GM19025 (cell line): ENCODE measurements around the gene ZNF615.
"Not testable (repeated sequence)": the region's sequence is repeated elsewhere in the genome, so short reads cannot be mapped to it uniquely, and the experiment has no call there.

ENCODE experiments used
- ATAC-seq: cut with Tn5 transposase; IDR thresholded peaks from one replicate; pipeline ENCODE4 v1.9.1; 2021; ENCODE audit warnings: mild to moderate bottlenecking, low read depth, moderate library complexity; ENCODE audit not compliant: unreplicated experiment

The ZNF615 gene

DNA sequence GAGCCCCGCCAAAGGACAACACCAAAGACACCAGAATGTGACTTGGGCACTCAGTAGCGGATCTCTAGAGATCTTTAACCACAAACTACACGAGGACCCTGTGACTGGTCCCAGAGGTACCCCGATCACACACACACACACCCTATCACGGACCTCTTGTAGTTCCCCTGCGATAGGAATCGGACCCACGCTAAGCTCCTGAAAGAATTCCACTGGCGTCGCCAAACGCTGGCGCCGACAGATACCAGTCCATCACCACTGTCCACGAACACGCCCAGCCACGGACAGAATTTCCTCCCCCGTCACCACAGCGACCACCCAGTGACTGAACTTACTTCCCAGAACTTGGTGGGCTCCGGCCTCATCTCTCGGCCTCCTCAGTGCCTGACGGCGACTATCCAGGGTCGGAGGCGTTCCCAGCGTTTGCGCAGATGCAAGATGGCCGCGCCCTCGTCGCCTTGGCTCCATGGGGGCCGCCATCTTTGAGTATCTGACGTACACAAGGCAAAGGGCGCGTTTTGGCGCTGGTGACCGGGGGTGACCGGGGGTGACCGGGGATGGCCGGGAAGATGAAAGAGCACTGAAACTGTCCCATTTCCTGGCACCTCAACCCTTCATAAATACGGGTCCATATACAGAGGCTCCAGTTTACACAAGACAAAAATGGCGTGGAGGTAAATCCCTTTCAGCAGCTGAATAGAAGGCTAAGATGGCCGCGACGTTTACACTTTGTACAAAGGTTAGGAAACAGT is at the start of gene ZNF615:
TSS of gene ZNF615 (minus strand) at position 406 of the 752 bp plus-strand sequence. CDS start 4,500 bp downstream, outside the sequence.
- ATAC-seq = peak; percentile 95

DNA sequence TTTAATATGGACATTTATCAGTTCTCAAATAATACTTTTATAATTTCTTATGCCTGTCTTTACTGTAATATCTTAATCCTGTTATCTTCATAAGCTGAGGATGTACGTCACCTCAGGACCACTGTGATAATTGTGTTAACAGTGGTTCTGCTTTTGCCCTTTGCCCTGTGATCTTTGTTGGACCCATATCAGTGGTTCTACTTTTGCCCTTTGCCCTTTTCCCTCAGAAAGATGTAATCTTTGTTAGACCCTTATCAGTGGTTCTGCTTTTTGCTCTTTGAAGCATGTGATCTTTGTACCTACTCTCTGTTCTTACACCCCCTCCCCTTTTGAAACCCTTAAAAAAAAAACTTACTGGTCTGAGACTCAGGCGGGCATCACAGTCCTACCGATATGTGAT is 48.5 kb upstream of the ZNF615 start:
- not testable (repeated sequence) for ATAC-seq

DNA sequence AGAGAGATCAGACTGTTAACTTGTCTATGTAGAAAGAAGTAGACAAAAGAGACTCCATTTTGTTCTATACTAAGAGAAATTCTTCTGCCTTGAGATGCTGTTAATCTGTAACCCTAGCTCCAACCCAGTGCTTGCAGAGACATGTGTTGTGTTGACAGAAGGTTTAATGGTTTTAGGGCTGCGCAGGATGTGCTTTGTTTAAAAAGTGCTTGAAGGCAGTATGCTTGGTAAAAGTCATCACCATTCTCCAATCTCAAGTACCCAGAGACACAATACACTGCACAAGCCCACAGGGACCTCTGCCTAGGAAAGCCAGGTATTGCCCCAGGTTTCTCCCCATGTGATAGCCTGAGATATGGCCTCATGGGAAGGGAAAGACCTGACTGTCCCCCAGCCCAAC is 43.7 kb upstream of the ZNF615 start:
- not testable (repeated sequence) for ATAC-seq

DNA sequence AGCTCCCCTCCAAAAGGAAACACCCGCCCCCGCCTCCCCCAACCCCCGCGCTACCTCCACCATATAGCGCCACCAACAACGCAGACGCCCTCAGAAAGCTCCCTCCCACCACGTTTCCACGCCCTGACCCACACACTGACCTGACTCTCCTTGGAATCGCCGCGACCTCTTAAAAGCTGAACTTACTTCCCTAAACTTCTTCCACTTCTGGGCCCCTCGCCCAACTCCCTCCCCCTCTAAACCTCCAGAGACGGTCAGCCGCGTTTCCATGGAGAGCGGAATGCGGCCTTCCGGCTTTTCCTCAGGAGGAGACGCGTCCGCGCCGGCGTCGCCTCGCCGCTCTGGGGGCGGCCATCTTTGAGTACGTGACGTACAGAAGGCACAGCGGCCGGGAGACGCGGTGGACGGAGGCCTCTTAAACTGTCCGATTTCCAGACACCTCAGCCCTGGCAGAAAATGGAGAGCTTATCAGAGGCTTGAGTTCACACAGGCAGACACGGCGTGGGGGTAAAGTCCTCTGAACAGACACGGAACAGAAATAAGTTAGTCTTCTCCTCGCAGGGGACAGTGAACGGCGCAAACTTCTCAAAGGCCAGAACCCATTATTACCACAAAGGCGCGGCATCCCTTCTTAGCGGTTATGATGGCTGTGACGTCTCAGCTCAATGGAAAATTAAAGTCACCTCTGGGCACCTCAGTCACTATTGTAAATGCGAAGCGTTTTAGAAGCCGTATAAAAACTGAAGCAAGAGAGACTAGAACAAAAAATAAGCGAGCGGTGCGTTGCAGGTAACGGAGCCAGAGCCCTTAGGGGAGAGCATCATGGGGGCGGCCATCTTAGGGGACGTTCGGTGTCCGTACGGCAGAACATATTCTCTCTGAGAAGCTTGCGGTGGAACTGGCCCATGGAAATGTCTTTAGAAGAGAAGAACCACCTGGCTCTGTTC is 40.8 kb upstream of the ZNF615 start, which contains the start of gene ZNF432:
TSS of gene ZNF432 (minus strand) at position 284 of the 947 bp plus-strand sequence. CDS start 1,970 bp downstream, outside the sequence.
- peak; percentile 89 for ATAC-seq

DNA sequence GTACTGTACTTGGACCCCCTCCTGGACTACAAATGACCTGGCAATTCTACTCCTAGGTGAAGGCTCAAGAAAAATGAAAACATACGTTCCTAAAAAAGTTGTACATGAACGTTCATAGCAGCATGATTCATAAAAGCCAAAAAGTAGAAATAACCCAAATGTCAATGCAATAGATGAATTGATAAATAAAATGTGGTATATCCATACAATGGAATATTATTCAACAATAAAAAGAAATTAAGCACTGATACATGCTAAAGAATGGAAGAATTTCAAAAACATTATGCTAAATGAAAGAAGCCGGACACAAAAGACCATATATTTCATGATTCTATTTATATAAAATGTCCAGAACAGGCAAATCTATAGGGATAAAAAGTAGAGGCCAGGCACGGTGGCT is 31.2 kb upstream of the ZNF615 start:
- no peak for ATAC-seq

DNA sequence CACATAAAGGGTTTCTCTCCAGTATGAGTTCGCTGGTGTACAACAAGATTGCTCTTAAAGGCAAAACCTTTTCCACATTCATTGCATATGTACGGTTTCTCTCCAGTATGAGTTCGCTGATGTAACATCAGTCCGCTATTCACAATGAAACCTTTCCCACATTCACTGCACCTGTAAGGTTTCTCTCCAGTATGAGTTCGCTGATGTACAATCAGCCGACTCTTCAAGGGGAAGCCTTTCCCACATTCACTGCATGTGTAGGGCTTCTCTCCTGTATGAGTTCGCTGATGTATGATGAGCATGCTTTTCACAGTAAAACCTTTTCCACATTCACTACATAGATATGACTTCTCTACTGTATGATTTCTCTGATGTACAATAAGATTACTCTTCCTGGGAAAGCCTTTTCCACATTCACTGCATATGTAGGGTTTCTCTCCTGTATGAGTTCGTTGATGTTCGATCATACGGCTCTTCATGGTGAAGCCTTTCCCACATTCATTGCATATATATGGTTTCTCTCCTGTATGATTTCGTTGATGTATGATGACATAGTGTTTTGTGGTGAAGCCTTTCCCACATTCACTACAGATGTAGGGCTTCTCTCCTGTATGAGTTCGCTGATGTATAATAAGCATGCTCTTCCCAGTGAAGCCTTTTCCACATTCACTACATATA is 26.2 kb upstream of the ZNF615 start:
- ATAC-seq = no peak

DNA sequence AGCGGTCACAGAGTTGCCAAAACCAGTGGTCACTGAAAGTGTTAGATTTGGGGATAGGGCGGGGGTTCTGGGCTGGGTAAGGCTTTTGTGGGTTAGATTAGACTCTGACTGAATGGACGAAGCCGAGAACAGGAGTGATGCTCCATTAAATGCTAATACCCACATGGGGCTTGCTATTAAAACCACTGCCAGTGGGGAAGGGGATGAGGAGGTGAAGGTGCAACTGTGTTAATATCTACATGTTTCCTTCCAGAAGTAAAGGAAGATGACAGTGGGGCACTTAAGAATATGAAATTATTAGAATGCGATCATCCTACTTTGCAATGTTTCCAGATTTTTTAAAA is 20.7 kb upstream of the ZNF615 start:
- no peak for ATAC-seq

DNA sequence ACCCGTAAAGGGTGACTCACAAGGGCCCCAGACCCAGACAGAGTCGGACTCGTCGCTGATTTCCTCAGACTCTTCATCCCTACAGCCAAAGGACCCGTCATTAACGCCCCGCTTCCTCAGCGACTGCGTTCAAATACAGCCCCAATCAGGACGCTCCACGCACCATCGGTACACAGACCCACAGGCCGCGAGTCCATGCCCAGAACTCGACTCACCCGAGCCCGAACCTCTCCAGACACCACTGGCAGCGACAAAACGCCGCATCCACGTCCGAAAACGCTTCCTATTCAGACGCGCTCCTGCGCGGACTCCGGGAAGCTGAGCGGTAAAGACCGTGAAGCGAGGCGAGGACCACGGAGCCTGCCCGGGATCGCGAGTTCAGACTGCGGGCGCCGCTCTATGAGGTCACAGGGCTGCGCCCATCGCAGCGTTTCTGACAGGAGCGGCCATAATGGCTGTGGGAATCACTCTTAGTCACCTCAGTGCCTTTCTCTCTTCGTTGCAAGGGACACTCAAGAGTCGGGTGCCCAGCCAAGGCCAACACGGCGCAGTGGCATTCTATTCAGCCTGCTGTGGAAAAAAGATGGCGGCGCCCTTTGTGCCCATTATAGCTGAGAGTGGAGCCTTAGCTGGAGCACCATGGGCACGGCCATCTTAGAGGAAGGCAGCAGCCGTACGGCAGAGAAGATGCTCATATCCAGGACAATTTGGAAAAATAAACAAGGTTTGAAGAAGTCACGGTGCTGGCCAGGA is 20.2 kb upstream of the ZNF615 start, which contains the start of gene ZNF614:
TSS of gene ZNF614 (minus strand) at position 353 of the 753 bp plus-strand sequence. CDS start 2,634 bp downstream, outside the sequence.
- ATAC-seq = peak; percentile 75

DNA sequence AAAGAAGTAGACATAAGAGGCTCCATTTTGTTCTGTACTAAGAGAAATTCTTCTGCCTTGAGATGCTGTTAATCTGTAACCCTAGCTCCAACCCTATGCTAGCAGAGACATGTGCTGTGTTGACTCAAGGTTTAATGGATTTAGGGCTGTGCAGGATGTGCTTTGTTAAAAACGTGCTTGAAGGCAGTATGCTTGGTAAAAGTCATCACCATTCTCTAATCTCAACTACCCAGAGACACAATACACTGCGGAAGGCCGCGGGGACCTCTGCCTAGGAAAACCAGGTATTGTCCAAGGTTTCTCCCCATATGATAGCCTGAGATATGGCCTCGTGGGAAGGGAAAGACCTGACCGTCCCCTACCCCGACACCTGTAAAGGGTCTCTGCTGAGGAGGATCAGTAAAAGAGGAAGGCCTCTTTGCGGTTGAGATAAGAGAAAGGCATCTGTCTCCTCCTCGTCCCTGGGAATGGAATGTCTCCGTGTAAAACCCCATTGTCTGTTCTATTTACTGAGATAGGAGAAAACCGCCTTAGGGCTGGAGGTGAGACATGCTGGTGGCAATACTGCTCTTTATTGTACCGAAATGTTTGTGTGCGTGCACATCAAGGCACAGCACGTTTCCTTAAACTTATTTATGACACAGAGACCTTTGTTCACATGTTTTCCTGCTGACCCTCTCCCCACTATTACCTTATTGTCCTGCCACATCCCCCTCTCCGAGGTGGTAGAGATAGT is 18.4 kb upstream of the ZNF615 start:
- ATAC-seq = not testable (repeated sequence)

DNA sequence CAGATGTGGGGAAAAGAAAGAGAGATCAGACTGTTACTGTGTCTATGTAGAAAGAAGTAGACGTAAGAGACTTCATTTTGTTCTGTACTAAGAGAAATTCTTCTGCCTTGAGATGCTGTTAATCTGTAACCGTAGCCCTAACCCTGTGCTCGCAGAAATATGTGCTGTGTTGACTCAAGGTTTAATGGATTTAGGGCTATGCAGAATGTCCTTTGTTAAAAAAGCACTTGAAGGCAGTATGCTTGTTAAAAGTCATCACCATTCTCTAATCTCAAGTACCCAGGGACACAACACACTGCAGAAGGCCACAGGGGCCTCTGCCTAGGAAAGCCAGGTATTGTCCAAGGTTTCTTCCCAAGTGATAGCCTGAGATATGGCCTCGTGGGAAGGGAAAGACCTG is 16.5 kb upstream of the ZNF615 start:
- not testable (repeated sequence) for ATAC-seq

DNA sequence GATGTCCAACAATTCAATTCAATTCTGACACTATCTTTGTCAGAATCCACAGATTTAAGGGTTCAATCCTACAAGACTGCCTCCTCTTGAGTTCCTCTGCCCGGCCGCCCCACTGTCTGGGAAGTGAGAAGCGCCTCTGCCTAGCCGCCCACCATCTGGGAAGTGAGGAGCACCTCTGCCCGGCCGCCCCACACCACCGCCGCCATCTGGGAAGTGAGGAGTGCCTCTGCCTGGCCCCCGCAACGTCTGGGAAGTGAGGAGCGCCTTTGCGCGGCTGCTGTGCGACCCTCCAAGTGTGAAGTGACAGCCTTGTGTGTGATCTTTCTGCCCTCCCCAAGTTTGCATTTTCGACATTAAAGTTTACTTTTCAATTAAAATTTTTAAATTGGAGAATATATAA is 14.2 kb upstream of the ZNF615 start:
- ATAC-seq = no peak

DNA sequence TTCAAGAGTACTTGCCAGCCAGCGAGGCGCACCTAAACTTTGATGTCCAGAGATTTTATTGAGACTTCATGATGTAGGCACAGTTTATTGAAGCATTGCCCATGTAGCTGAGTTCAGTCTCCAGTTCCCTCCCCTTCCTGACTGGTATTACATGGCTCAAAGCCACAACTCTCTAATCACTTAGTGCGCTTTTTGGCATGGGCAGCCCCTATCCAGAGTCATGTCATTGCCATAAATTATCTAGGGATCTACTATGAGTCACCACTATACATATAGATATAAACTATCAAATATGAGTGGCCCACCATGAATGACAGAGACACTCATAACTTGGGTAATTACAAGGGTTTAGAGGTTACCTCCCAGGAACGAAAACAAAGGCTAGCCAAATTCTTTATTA is 12.5 kb upstream of the ZNF615 start:
- ATAC-seq = no peak

DNA sequence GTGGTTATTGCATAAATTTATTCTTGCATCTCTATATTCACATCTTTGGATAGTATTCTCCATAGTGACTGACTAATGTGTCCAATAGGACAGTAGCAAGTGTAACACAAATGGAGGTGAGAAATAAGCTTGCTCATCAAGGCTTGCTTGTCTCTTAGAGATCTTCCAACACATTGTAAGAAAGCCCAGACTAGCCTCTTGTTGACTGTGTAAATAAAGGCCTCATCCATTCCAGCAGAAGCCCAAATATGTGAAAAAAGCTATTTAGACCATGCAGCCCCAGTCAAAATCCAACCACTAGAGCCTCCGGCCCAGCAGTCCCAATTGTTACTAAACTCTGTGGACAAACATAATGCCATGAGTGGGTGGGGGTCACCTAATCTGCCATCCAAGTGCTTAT is 2.7 kb upstream of the ZNF615 start:
- ATAC-seq = no peak

DNA sequence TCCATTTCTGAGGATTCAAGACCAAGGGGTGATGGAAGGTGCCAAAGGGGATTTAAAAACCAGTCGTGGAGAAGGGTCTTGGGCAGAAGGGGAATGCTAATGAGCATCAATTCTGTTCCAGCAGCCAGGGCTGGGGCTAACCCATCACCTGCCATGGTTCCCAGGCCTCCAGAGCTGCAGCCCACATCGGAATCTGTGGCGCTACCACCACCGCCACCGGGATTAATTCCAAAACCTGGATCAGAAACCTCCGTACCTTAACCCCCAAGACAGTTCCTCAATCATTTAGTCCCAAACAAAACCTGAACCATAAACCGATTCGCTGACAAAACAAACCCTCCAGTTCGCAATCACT is 583 bp downstream of the ZNF615 start:
- ATAC-seq = no peak

DNA sequence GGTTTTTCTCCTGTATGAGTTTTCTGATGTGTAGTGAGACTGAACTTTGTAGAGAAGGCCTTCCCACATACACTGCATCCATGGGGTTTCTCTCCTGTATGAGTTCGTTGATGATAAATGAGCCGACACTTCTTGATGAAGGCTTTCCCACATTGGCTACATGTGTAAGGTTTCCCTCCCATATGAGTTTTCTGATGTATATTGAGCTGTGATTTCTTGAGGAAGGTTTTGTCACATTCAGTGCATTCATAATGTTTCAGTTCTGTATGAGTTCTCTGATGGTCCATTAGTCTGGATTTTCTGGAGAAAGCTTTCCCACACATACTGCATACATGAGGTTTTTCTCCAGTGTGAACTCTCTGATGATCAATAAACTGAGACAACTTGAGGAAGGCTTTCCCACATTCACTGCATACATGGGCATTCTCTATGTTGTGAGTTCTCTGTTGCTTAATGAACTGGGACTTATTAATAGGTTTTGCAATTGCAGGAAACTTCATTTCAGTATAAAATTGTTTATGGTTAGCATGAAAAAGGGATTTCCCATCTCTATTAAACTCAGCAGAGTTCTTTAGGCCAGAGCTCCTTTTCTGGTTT is 13.9 kb downstream of the ZNF615 start:
- no peak for ATAC-seq

DNA sequence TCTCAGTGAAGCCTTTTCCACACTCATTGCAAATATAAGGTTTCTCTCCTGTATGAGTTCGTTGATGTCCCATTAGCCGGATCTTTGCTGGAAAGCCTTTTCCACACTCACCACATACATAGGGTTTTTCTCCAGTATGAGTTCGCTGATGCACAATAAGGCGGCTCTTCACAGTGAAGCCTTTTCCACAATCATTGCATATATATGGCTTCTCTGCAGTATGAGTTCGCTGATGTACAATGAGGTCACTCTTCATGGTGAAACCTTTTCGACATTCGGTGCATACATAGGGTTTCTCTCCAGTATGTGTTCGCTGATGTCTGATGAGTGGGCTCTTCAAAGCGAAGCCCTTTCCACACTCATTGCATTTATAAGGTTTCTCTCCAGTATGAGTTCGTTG is 14.6 kb downstream of the ZNF615 start:
- ATAC-seq = no peak

DNA sequence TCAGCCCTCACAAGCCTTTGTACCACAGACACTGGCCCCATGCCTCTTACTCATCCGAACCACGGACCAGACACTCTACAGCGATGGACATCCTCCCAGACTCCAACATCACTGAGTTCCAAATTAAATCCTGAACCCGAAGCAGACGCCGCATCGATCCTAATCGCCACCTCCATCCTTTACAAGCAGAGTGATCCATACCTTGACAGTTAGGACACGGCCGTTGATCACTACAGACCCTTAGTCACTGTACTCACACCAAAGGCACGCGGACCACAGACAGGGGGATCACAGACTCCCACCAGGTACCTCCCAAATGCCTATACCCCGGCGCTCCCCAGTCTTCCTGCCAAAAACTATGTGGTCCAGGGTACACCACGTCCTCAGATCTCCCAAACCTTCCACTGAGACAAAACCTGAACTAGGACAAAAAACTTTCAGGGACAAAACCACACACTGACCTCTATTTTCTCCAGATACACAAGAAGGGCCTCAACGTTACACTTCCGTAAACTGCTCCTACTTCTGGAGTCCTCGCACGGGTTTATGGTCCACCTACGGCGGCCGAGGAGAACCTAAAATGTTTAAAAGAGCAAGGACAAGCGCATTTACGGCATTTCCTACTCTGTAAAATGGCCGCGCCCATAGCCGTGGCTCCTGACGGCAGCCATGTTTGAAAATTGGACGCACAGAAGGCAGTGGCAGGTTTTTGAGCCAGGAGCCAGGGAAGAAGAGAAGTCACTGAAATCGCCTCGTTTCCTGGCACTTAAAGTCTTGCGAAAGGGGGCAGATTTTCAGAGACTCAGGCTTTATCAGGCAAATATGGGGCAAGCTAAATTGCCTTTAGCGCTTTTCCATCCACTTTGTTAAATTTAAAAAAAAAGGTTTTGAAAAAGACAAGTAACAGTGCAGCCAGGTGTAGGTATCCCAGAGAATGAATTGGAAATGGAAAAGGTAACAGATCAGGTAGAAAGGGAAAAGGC is 21.4 kb downstream of the ZNF615 start, which contains the start of gene ZNF350:
TSS of gene ZNF350 (minus strand) at position 532 of the 983 bp plus-strand sequence. CDS start 12,480 bp downstream, outside the sequence.
- ATAC-seq = peak; percentile 79

DNA sequence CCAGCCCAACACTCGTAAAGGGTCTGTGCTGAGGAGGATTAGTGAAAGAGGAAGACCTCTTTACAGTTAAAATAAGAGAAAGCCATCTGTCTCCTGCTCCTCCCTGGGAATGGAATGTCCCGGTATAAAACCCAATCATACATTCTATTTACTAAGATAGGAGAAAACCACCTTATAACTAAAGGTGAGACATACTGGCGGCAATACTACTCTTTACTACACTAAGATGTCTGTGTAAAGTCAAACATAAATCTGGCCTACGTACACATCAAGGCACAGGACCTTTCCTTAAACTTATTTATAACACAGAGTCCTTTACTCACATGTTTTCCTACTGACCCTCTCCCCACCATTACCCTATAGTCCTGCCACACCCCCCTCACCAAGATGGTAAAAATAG is 24.6 kb downstream of the ZNF615 start:
- ATAC-seq = no peak
